HepG2 (cell line): ENCODE results near the gene PYGO2. TPM values are rescaled to one million over a fixed set of nuclear protein-coding genes. Genes with fewer than 3 reads are reported as not detected.
A peak's percentile ranks its signal among the peaks of the same experiment; 100 is the strongest.

Experiments used
- KLF16 ChIP-seq, 2 experiments: sonication (generic) in 1 of 2; formaldehyde crosslinking in 1 of 2; IDR thresholded peaks; 2 replicates each; pipeline versions ENCODE4 v1.6.1 to v1.8.0; 2016 to 2023; ENCODE audit warnings: missing genetic modification reagents in 2 of 2, missing compliant biosample characterization in 1 of 2
- MAZ ChIP-seq, 2 experiments: sonication (generic) in 1 of 2; formaldehyde crosslinking in 1 of 2; IDR thresholded peaks; 2 replicates each; pipeline versions ENCODE4 v1.5.0 to v1.6.1; 2012 to 2020; ENCODE audit warnings: low read depth in 2 of 2, mild to moderate bottlenecking in 2 of 2, borderline replicate concordance in 1 of 2, improper control_type of control experiment in 1 of 2, low read length in 1 of 2, missing genetic modification reagents in 1 of 2, moderate library complexity in 1 of 2
- NFAT5 ChIP-seq: sonication (generic); formaldehyde crosslinking; IDR thresholded peaks from 2 replicates; pipeline ENCODE4 v1.4.0; 2020; ENCODE audit warnings: missing genetic modification reagents
- PHB2 ChIP-seq: fragments of 450-650 bp; IDR thresholded peaks from 2 replicates; pipeline ENCODE4 v1.6.1; 2018; ENCODE audit not compliant: partially characterized antibody
- SALL1 ChIP-seq: sonication (generic); formaldehyde crosslinking; IDR thresholded peaks from 2 replicates; pipeline ENCODE4 v1.8.0; 2022; ENCODE audit warnings: mild to moderate bottlenecking, missing genetic modification reagents
- ZFP37 ChIP-seq: sonication (generic); formaldehyde crosslinking; IDR thresholded peaks from 2 replicates; pipeline ENCODE4 v1.4.0; 2020; ENCODE audit warnings: missing genetic modification reagents, borderline replicate concordance
- ZFX ChIP-seq: sonication (generic); formaldehyde crosslinking; IDR thresholded peaks from 2 replicates; pipeline ENCODE4 v1.4.0; 2020; ENCODE audit warnings: mild to moderate bottlenecking, low read depth, missing genetic modification reagents, moderate library complexity
- ZIK1 ChIP-seq: sonication (generic); formaldehyde crosslinking; IDR thresholded peaks from 2 replicates; pipeline ENCODE4 v1.5.0; 2020; ENCODE audit warnings: mild to moderate bottlenecking, low read depth, missing genetic modification reagents, borderline replicate concordance
- ZNF205 ChIP-seq: IDR thresholded peaks from 2 replicates; pipeline ENCODE4 v1.6.1; 2018; ENCODE audit warnings: missing biosample characterization, missing genetic modification reagents
- ZNF225 ChIP-seq: sonication (generic); formaldehyde crosslinking; IDR thresholded peaks from 2 replicates; pipeline ENCODE4 v1.4.0; 2020; ENCODE audit warnings: mild to moderate bottlenecking, missing genetic modification reagents
- ZNF251 ChIP-seq: sonication (generic); formaldehyde crosslinking; IDR thresholded peaks from 2 replicates; pipeline ENCODE4 v1.9.0; 2021; ENCODE audit warnings: mild to moderate bottlenecking, missing genetic modification reagents
- ZNF260 ChIP-seq: sonication (generic); formaldehyde crosslinking; IDR thresholded peaks from 2 replicates; pipeline ENCODE4 v1.4.0; 2020; ENCODE audit warnings: missing genetic modification reagents, low read depth, mild to moderate bottlenecking, borderline replicate concordance
- ZNF317 ChIP-seq: sonication (generic); formaldehyde crosslinking; IDR thresholded peaks from 2 replicates; pipeline ENCODE4 v1.5.0; 2020; ENCODE audit warnings: mild to moderate bottlenecking, missing genetic modification reagents
- ZNF432 ChIP-seq: sonication (generic); formaldehyde crosslinking; IDR thresholded peaks from 2 replicates; pipeline ENCODE4 v1.5.0; 2020; ENCODE audit warnings: missing genetic modification reagents, mild to moderate bottlenecking, borderline replicate concordance
- ZNF619 ChIP-seq: sonication (generic); formaldehyde crosslinking; IDR thresholded peaks from 2 replicates; pipeline ENCODE4 v1.4.0; 2020; ENCODE audit warnings: mild to moderate bottlenecking, missing genetic modification reagents
- polyA plus RNA-seq, 8 experiments: library from polyadenylated mRNA; depleted of rRNA in 3 of 8; stranded (reverse) in 7 of 8; unstranded in 1 of 8; fragments of >200 nt; fragmentation: Illumina TruSeq in 4 of 8; extraction: Trizol in 4 of 8; gene quantifications; 2 replicates each; pipeline versions ENCODE4 v1.2.1 to v1.2.3, GENCODE V29; 2011 to 2016; ENCODE audit warnings: low read depth in 4 of 8, missing spikeins in 1 of 8, mixed read lengths in 1 of 8; ENCODE audit not compliant: insufficient read depth in 1 of 8
- total RNA-seq, 5 experiments: library from RNA; depleted of rRNA; stranded (reverse); fragments of >200 nt; fragmentation: Illumina TruSeq; extraction: Trizol; gene quantifications; 2 replicates each; pipeline ENCODE4 v1.2.3, GENCODE V29; 2016; ENCODE audit warnings: low read depth in 1 of 5
- TF ChIP-seq, protein P1 (sequence below): sonication (generic); formaldehyde crosslinking; IDR thresholded peaks from 2 replicates; pipeline ENCODE4 v1.4.0; 2020; ENCODE audit warnings: missing genetic modification reagents, borderline replicate concordance
- TF ChIP-seq, protein P2 (sequence below): sonication (generic); formaldehyde crosslinking; IDR thresholded peaks from 2 replicates; pipeline ENCODE4 v1.8.0; 2022; ENCODE audit warnings: missing genetic modification reagents, mild to moderate bottlenecking, borderline replicate concordance
- TF ChIP-seq, protein P3 (sequence below): sonication (generic); formaldehyde crosslinking; IDR thresholded peaks from 2 replicates; pipeline ENCODE4 v1.5.1; 2020; ENCODE audit warnings: missing genetic modification reagents, mild to moderate bottlenecking, borderline replicate concordance

PYGO2 gene
- total and polyA plus RNA-seq, 2 of the 13 experiments (the other 11 are each of a cell fraction or from before 2014, with no cell fraction given), result 20.3 to 21.8 TPM

DNA sequence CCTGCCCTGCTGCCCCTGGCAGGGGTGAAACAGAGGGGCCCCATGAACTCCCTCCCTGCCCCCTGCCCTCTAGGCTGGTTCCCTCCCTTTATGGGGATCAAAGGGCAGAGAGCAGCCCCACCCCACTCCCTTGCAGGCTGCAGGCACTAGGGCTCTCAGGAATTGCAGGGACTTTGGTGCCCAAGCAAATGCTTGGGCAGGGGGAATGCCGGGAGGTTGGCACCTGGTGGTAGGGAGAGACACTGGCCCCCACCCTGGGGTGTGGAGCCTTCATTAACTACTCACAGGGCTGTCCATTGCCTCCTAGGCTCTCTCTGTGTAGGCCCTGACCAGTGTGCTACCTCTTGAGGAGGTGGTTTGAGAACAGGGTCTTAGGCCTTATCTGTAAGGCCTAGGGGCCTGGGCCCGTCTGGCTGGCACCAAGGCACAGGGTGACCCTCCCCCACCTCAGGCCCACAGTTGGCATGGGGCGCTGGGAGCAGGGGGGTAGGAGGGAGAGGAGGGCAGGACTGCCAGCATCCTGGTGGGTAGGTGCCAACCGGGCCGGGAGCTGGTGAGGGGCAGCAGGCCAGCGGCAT, 45.8 kb upstream of the PYGO2 start (continued):
- TF ChIP-seq, protein P1, sequence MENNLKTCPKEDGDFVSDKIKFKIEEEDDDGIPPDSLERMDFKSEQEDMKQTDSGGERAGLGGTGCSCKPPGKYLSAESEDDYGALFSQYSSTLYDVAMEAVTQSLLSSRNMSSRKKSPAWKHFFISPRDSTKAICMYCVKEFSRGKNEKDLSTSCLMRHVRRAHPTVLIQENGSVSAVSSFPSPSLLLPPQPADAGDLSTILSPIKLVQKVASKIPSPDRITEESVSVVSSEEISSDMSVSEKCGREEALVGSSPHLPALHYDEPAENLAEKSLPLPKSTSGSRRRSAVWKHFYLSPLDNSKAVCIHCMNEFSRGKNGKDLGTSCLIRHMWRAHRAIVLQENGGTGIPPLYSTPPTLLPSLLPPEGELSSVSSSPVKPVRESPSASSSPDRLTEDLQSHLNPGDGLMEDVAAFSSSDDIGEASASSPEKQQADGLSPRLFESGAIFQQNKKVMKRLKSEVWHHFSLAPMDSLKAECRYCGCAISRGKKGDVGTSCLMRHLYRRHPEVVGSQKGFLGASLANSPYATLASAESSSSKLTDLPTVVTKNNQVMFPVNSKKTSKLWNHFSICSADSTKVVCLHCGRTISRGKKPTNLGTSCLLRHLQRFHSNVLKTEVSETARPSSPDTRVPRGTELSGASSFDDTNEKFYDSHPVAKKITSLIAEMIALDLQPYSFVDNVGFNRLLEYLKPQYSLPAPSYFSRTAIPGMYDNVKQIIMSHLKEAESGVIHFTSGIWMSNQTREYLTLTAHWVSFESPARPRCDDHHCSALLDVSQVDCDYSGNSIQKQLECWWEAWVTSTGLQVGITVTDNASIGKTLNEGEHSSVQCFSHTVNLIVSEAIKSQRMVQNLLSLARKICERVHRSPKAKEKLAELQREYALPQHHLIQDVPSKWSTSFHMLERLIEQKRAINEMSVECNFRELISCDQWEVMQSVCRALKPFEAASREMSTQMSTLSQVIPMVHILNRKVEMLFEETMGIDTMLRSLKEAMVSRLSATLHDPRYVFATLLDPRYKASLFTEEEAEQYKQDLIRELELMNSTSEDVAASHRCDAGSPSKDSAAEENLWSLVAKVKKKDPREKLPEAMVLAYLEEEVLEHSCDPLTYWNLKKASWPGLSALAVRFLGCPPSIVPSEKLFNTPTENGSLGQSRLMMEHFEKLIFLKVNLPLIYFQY (CRISPR knock-in tag), result 0 out of 2 replicates have a peak, but pooled peaks have one; percentile 30
- TF ChIP-seq MAZ (IDR thresholded peaks at IDR 0.05; ENCODE audit: borderline replicate concordance, low read depth, low read length) (no peak), MAZ (CRISPR knock-in tag; IDR thresholded peaks at IDR 0.05; ENCODE audit: low read depth) (no peak), ZNF225 (CRISPR knock-in tag) (no peak), PHB2 (no peak), NFAT5 (CRISPR knock-in tag) (no peak), ZNF432 (CRISPR knock-in tag) (no peak), ZFP37 (no peak), ZFX (CRISPR knock-in tag) (no peak), ZNF260 (CRISPR knock-in tag) (no peak), ZNF619 (CRISPR knock-in tag) (no peak), ZNF205 (CRISPR knock-in tag) (no peak), KLF16 (CRISPR knock-in tag; IDR thresholded peaks at IDR 0.05) (no peak), ZIK1 (CRISPR knock-in tag) (no peak), ZNF251 (CRISPR knock-in tag) (no peak), ZNF317 (CRISPR knock-in tag) (no peak), SALL1 (CRISPR knock-in tag) (peak; percentile 47)
- TF ChIP-seq, protein P2, sequence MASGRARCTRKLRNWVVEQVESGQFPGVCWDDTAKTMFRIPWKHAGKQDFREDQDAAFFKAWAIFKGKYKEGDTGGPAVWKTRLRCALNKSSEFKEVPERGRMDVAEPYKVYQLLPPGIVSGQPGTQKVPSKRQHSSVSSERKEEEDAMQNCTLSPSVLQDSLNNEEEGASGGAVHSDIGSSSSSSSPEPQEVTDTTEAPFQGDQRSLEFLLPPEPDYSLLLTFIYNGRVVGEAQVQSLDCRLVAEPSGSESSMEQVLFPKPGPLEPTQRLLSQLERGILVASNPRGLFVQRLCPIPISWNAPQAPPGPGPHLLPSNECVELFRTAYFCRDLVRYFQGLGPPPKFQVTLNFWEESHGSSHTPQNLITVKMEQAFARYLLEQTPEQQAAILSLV, result no peak
- TF ChIP-seq, protein P3, sequence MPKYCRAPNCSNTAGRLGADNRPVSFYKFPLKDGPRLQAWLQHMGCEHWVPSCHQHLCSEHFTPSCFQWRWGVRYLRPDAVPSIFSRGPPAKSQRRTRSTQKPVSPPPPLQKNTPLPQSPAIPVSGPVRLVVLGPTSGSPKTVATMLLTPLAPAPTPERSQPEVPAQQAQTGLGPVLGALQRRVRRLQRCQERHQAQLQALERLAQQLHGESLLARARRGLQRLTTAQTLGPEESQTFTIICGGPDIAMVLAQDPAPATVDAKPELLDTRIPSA (CRISPR knock-in tag), result no peak
